HCT116 (cell line): ENCODE measurements around the gene RTN4RL1. TPM values are rescaled to one million over a fixed set of nuclear protein-coding genes. Genes with fewer than 3 reads are reported as not detected.

Experiments
- ATAC-seq: fragments of 200-7000 bp; cut with Tn5 transposase; 2 replicates; pipeline ENCODE4 v1.9.1; 2020; ENCODE audit warnings: mild to moderate bottlenecking, moderate library complexity
- BruUV-seq: library from RNA; stranded (reverse); fragments of 400-500 nt; replicated peaks from 2 replicates; lab custom pipeline; 2021; lab: Mats Ljungman, UMichigan
- CTCF ChIA-PET: fragments of 300-600 bp; sonication (Branson Sonifier 250); formaldehyde crosslinking; loops from one replicate; lab custom pipeline; 2021; ENCODE audit warnings: antibody characterized with exemption; lab: Charles Lee
- POLR2A ChIA-PET: fragments of 300-600, 350-600 bp; sonication (Branson Sonifier 250); formaldehyde crosslinking; loops from one replicate; lab custom pipeline; 2021; ENCODE audit warnings: antibody characterized with exemption; lab: Charles Lee
- RAD21 ChIA-PET, 2 experiments: fragments of 300-600 bp; sonication (Branson Sonifier 250); formaldehyde crosslinking; loops; one replicate each; lab custom pipeline; 2023; ENCODE audit warnings: low total read pairs in 2 of 2; ENCODE audit not compliant: uncharacterized antibody in 2 of 2, unreplicated experiment in 2 of 2, low non-redundant PET in 1 of 2; lab: Charles Lee
- DNase-seq: peaks from one replicate; pipeline ENCODE4 v3.0.0-alpha.2; 2010; ENCODE audit warnings: low read depth, low spot score
- H2AFZ ChIP-seq: fragments of 200-600 bp; shearing (Covaris generic), sonication (generic); 2 replicates; pipeline ENCODE4 v1.6.1; 2017; ENCODE audit warnings: low read depth, mixed run types, mixed read lengths, antibody characterized with exemption, low read length; ENCODE audit not compliant: poor library complexity, severe bottlenecking
- H3K27ac ChIP-seq: 2 replicates; pipeline ENCODE4 v1.5.1; 2012; ENCODE audit warnings: low read depth, low read length
- H3K27me3 ChIP-seq: fragments of 200-600 bp; sonication (generic); 2 replicates; pipeline ENCODE4 v1.6.1; 2016; ENCODE audit warnings: mixed run types, low read length, mixed read lengths; ENCODE audit not compliant: insufficient read depth
- H3K36me3 ChIP-seq, 2 experiments: fragments of 200-500 bp in 1 of 2; fragments of 200-600 bp in 1 of 2; sonication (Bioruptor generic) in 1 of 2; sonication (generic) in 1 of 2; 2 replicates each; pipeline versions ENCODE4 v1.5.1 to v1.6.1; 2014 to 2016; ENCODE audit warnings: low read length in 2 of 2, inconsistent platforms in 1 of 2, mixed read lengths in 1 of 2, mixed run types in 1 of 2; ENCODE audit not compliant: insufficient read depth in 2 of 2, control insufficient read depth in 1 of 2
- H3K4me1 ChIP-seq, 2 experiments: fragments of 200-600 bp in 1 of 2; sonication (generic) in 1 of 2; 2 replicates each; pipeline versions ENCODE4 v1.5.1 to v1.6.1; 2012 to 2017; ENCODE audit warnings: low read length in 2 of 2, inconsistent platforms in 1 of 2, mild to moderate bottlenecking in 1 of 2, mixed read lengths in 1 of 2, mixed run types in 1 of 2, moderate library complexity in 1 of 2; ENCODE audit not compliant: insufficient read depth in 2 of 2, control insufficient read depth in 1 of 2
- H3K4me2 ChIP-seq: fragments of 200-600 bp; sonication (generic); 2 replicates; pipeline ENCODE4 v1.6.1; 2017; ENCODE audit warnings: mixed run types, low read length, mixed read lengths
- H3K4me3 ChIP-seq, 2 experiments: fragments of 200-600 bp in 1 of 2; sonication (generic) in 1 of 2; replicated peaks in 1 of 2; 2 replicates each; pipeline ENCODE4 v1.5.1; 2011 to 2016; ENCODE audit warnings: low read length in 2 of 2, control low read depth in 1 of 2, low read depth in 1 of 2, mild to moderate bottlenecking in 1 of 2, mixed read lengths in 1 of 2, mixed run types in 1 of 2
- H3K79me2 ChIP-seq: fragments of 200-600 bp; sonication (generic); 2 replicates; pipeline ENCODE4 v1.6.1; 2017; ENCODE audit warnings: mild to moderate bottlenecking, mixed run types, low read length, moderate library complexity, mixed read lengths; ENCODE audit not compliant: insufficient read depth
- H3K9ac ChIP-seq: fragments of 200-600 bp; sonication (generic); 2 replicates; pipeline ENCODE4 v1.6.1; 2016; ENCODE audit warnings: low read length, mixed read lengths
- H3K9me2 ChIP-seq: fragments of 200-600 bp; sonication (generic), shearing (Covaris generic); 2 replicates; pipeline ENCODE4 v1.6.1; 2017; ENCODE audit warnings: mixed run types, mild to moderate bottlenecking, moderate library complexity; ENCODE audit not compliant: insufficient read depth
- H3K9me3 ChIP-seq, 2 experiments: fragments of 200-500 bp in 1 of 2; fragments of 200-600 bp in 1 of 2; sonication (Bioruptor generic) in 1 of 2; sonication (generic) in 1 of 2; 2 replicates each; pipeline ENCODE4 v1.6.1; 2014 to 2017; ENCODE audit warnings: low read length in 2 of 2, mixed read lengths in 2 of 2, inconsistent platforms in 1 of 2, low read depth in 1 of 2, mild to moderate bottlenecking in 1 of 2, mixed run types in 1 of 2, moderate library complexity in 1 of 2; ENCODE audit not compliant: control insufficient read depth in 1 of 2, insufficient read depth in 1 of 2
- H4K20me1 ChIP-seq: fragments of 200-600 bp; sonication (generic), shearing (Covaris generic); 2 replicates; pipeline ENCODE4 v1.6.1; 2017; ENCODE audit warnings: mixed run types, mild to moderate bottlenecking, moderate library complexity; ENCODE audit not compliant: insufficient read depth
- CEBPB ChIP-seq: IDR thresholded peaks from 2 replicates; pipeline ENCODE4 v1.6.1; 2012; ENCODE audit warnings: low read depth
- EGR1 ChIP-seq: IDR thresholded peaks from 2 replicates; pipeline ENCODE4 v1.6.1; 2012; ENCODE audit warnings: low read depth
- ELF1 ChIP-seq: IDR thresholded peaks from 2 replicates; pipeline ENCODE4 v1.6.1; 2012; ENCODE audit warnings: low read depth, borderline replicate concordance
- EZH2 ChIP-seq: fragments of 200-600 bp; sonication (generic); IDR thresholded peaks from 2 replicates; pipeline ENCODE4 v1.6.1; 2017; ENCODE audit warnings: antibody characterized with exemption, mixed run types
- EZH2phosphoT487 ChIP-seq: fragments of 200-600 bp; IDR thresholded peaks from 2 replicates; pipeline ENCODE4 v1.6.1; 2018; ENCODE audit warnings: antibody characterized with exemption, borderline replicate concordance
- FOSL1 ChIP-seq: IDR thresholded peaks from 2 replicates; pipeline ENCODE4 v1.6.1; 2012; ENCODE audit warnings: low read depth
- JUND ChIP-seq: IDR thresholded peaks from 2 replicates; pipeline ENCODE4 v1.6.1; 2012
- POLR2A ChIP-seq: IDR thresholded peaks from 2 replicates; pipeline ENCODE4 v1.7.0; 2011; ENCODE audit warnings: borderline replicate concordance; ENCODE audit not compliant: insufficient read depth, insufficient read length; ENCODE audit errors: extremely low read depth
- POLR2AphosphoS5 ChIP-seq: IDR thresholded peaks from 2 replicates; pipeline ENCODE4 v1.6.1; 2011; ENCODE audit warnings: mild to moderate bottlenecking, low read depth, low read length, moderate library complexity
- RAD21 ChIP-seq: IDR thresholded peaks from 2 replicates; pipeline ENCODE4 v1.6.1; 2012; ENCODE audit warnings: low read depth, mild to moderate bottlenecking
- SIN3A ChIP-seq: IDR thresholded peaks from 2 replicates; pipeline ENCODE4 v1.6.1; 2012; ENCODE audit warnings: low read depth
- SP1 ChIP-seq: IDR thresholded peaks from 2 replicates; pipeline ENCODE4 v1.6.1; 2012; ENCODE audit warnings: low read depth
- SRF ChIP-seq: IDR thresholded peaks from 2 replicates; pipeline ENCODE4 v1.6.1; 2012; ENCODE audit warnings: low read depth
- TCF7L2 ChIP-seq: IDR thresholded peaks from 2 replicates; pipeline ENCODE4 v1.7.0; 2011; ENCODE audit warnings: borderline replicate concordance, inconsistent platforms; ENCODE audit not compliant: insufficient read depth, insufficient read length; ENCODE audit errors: extremely low read depth
- YY1 ChIP-seq: IDR thresholded peaks from 2 replicates; pipeline ENCODE4 v1.6.1; 2011; ENCODE audit warnings: low read length, low read depth, moderate library complexity, mild to moderate bottlenecking; ENCODE audit not compliant: insufficient replicate concordance; ENCODE audit errors: extremely low read depth
- ZFX ChIP-seq: fragments of 450-650 bp; IDR thresholded peaks from 2 replicates; pipeline ENCODE4 v1.6.1; 2017
- ZNF274 ChIP-seq: fragments of 200-500 bp; sonication (Bioruptor generic); IDR thresholded peaks from 2 replicates; pipeline ENCODE4 v1.6.1; 2014; ENCODE audit warnings: mild to moderate bottlenecking, low read depth, low read length, inconsistent platforms
- intact Hi-C: fragments of 100-400 bp; cut with micrococcal nuclease; formaldehyde crosslinking; loops from 2 replicates; pipeline ENCODE4 v1.10.0; 2022
- total RNA-seq: library from RNA; stranded (reverse); gene quantifications from one replicate; pipeline ENCODE4 v1.2.1, GENCODE V29; 2021; ENCODE audit not compliant: unreplicated experiment
- TF ChIP-seq, protein P1 (sequence below), 3 experiments: fragments of 200-600 bp in 1 of 3; sonication (generic) in 1 of 3; IDR thresholded peaks in 2 of 3; conservative IDR thresholded peaks in 1 of 3; 2 replicates each; pipeline ENCODE4 v1.5.1; 2012 to 2017; ENCODE audit warnings: low read depth in 2 of 3, low read length in 2 of 3, antibody characterized with exemption in 1 of 3, borderline replicate concordance in 1 of 3, control low read depth in 1 of 3, mild to moderate bottlenecking in 1 of 3, mixed read lengths in 1 of 3, mixed run types in 1 of 3, moderate library complexity in 1 of 3; ENCODE audit not compliant: insufficient read depth in 1 of 3
- TF ChIP-seq, protein P2 (sequence below): IDR thresholded peaks from 2 replicates; pipeline ENCODE4 v1.6.1; 2012
- TF ChIP-seq, protein P3 (sequence below): IDR thresholded peaks from 2 replicates; pipeline ENCODE4 v1.6.1; 2012; ENCODE audit warnings: low read depth

Gene RTN4RL1
- total RNA-seq, 1 experiment from 2014 or later: 3.7 TPM

DNA sequence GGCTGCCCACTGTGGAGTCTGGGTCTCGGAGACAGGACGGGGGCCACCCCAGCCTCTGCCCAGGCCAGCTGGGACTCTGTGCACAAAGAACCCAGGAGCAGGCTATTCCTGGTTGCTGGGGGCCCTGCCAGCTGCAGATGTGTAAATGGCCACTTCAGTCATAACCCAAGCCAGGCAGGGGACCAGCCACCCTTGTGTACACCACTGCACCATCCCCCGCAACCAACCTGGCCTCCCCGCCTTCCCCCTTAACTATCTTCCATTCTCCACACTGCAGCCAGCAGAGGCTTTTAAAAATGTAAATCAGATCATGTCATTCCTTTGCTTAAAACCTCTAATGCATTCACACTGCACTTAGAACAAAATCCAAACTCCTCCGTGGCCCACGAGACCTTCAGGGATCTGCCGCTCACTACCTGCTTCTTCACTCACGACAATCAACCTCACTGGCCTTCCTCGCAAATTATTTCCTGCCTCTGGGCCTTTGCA lies 28.3 kb downstream of the RTN4RL1 start:
- Histone ChIP-seq H4K20me1 (no peaks in the 10 kb centered on the region), H3K9ac (no peak overlapping the region), H3K36me3 (no peaks in the 10 kb centered on the region), H3K9me3 (no peaks in the 10 kb centered on the region), H3K4me3 (no peak overlapping the region), H3K4me2 (peak overlapping the region; percentile 27; the same call in 1 of the 2 replicates), H3K79me2 (no peaks in the 10 kb centered on the region), H3K27ac (no peak overlapping the region), H3K9me2 (no peaks in the 10 kb centered on the region), H3K4me1 (peaks cover 11 to 20% of the 10 kb centered on the region in 2 experiments; a peak in 3 of 4 replicates), H2AFZ (no peak overlapping the region), H3K27me3 (no peaks in the 10 kb centered on the region)
- intact Hi-C loops: no loop called here
- TF ChIP-seq EZH2phosphoT487: no peak
- TF ChIP-seq ELF1: no peak
- no peak for TF ChIP-seq SRF
- TF ChIP-seq POLR2AphosphoS5: no peak
- TF ChIP-seq, protein P1, sequence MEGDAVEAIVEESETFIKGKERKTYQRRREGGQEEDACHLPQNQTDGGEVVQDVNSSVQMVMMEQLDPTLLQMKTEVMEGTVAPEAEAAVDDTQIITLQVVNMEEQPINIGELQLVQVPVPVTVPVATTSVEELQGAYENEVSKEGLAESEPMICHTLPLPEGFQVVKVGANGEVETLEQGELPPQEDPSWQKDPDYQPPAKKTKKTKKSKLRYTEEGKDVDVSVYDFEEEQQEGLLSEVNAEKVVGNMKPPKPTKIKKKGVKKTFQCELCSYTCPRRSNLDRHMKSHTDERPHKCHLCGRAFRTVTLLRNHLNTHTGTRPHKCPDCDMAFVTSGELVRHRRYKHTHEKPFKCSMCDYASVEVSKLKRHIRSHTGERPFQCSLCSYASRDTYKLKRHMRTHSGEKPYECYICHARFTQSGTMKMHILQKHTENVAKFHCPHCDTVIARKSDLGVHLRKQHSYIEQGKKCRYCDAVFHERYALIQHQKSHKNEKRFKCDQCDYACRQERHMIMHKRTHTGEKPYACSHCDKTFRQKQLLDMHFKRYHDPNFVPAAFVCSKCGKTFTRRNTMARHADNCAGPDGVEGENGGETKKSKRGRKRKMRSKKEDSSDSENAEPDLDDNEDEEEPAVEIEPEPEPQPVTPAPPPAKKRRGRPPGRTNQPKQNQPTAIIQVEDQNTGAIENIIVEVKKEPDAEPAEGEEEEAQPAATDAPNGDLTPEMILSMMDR (IDR thresholded peaks at IDR 0.05 in 2 of 3, conservative IDR thresholded peaks at IDR 0.05 in 1 of 3; ENCODE audit: borderline replicate concordance in 1 of 3, insufficient read depth in 1 of 3, low read depth in 2 of 3, low read length in 2 of 3): no peak
- no peak for TF ChIP-seq SIN3A
- no peak for TF ChIP-seq ZNF274
- TF ChIP-seq, protein P2, sequence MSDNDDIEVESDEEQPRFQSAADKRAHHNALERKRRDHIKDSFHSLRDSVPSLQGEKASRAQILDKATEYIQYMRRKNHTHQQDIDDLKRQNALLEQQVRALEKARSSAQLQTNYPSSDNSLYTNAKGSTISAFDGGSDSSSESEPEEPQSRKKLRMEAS: no peak
- TF ChIP-seq EZH2: no peak
- TF ChIP-seq RAD21: no peak
- TF ChIP-seq POLR2A: no peak
- TF ChIP-seq TCF7L2: no peak
- TF ChIP-seq FOSL1: no peak
- TF ChIP-seq, protein P3, sequence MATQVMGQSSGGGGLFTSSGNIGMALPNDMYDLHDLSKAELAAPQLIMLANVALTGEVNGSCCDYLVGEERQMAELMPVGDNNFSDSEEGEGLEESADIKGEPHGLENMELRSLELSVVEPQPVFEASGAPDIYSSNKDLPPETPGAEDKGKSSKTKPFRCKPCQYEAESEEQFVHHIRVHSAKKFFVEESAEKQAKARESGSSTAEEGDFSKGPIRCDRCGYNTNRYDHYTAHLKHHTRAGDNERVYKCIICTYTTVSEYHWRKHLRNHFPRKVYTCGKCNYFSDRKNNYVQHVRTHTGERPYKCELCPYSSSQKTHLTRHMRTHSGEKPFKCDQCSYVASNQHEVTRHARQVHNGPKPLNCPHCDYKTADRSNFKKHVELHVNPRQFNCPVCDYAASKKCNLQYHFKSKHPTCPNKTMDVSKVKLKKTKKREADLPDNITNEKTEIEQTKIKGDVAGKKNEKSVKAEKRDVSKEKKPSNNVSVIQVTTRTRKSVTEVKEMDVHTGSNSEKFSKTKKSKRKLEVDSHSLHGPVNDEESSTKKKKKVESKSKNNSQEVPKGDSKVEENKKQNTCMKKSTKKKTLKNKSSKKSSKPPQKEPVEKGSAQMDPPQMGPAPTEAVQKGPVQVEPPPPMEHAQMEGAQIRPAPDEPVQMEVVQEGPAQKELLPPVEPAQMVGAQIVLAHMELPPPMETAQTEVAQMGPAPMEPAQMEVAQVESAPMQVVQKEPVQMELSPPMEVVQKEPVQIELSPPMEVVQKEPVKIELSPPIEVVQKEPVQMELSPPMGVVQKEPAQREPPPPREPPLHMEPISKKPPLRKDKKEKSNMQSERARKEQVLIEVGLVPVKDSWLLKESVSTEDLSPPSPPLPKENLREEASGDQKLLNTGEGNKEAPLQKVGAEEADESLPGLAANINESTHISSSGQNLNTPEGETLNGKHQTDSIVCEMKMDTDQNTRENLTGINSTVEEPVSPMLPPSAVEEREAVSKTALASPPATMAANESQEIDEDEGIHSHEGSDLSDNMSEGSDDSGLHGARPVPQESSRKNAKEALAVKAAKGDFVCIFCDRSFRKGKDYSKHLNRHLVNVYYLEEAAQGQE: no peak
- TF ChIP-seq JUND: no peak
- no peak for TF ChIP-seq YY1
- no peak for TF ChIP-seq SP1
- no peak for TF ChIP-seq EGR1
- TF ChIP-seq CEBPB: no peak
- no peak for TF ChIP-seq ZFX
- no peak for ATAC-seq
- RAD21 ChIA-PET: no interaction called here
- no TSS peak for BruUV-seq
- CTCF ChIA-PET: no interaction called here
- DNase-seq: no peak
- POLR2A ChIA-PET: no interaction called here
